OCI-LY1 (cell line): Measurements from ENCODE around the gene CCDC91.
"Not testable (repeated sequence)": the region's sequence is repeated elsewhere in the genome, so short reads cannot be mapped to it uniquely, and the experiment has no call there.

ENCODE experiments used
- H2AFZ ChIP-seq: fragments of 200-600 bp; sonication (generic), shearing (Covaris generic); 2 replicates; pipeline ENCODE4 v1.6.0; 2014; ENCODE audit warnings: antibody characterized with exemption, mild to moderate bottlenecking, low read length
- H3F3A ChIP-seq: fragments of 200-600 bp; sonication (generic), shearing (Covaris generic); 2 replicates; pipeline ENCODE4 v1.6.0; 2014; ENCODE audit warnings: mild to moderate bottlenecking, antibody characterized with exemption, low read length, moderate library complexity; ENCODE audit not compliant: insufficient read depth
- H3K27ac ChIP-seq: fragments of 200-600 bp; sonication (generic); 2 replicates; pipeline ENCODE4 v1.5.1; 2014; ENCODE audit warnings: low read length, mixed run types, mild to moderate bottlenecking, low read depth; ENCODE audit not compliant: poor library complexity, severe bottlenecking
- H3K27me3 ChIP-seq: fragments of 200-600 bp; sonication (generic); 2 replicates; pipeline ENCODE4 v1.6.0; 2014; ENCODE audit warnings: antibody characterized with exemption, mild to moderate bottlenecking, low read length, moderate library complexity; ENCODE audit not compliant: insufficient read depth
- H3K36me3 ChIP-seq: fragments of 200-600 bp; sonication (generic); 2 replicates; pipeline ENCODE4 v1.6.1; 2014; ENCODE audit warnings: mild to moderate bottlenecking, antibody characterized with exemption, low read length, moderate library complexity, mixed read lengths; ENCODE audit not compliant: insufficient read depth
- H3K4me1 ChIP-seq: fragments of 200-600 bp; sonication (generic); 2 replicates; pipeline ENCODE4 v1.5.1; 2014; ENCODE audit warnings: mild to moderate bottlenecking, low read length, moderate library complexity; ENCODE audit not compliant: insufficient read depth, severe bottlenecking
- H3K4me2 ChIP-seq: fragments of 200-600 bp; sonication (generic), shearing (Covaris generic); 2 replicates; pipeline ENCODE4 v1.6.1; 2014; ENCODE audit warnings: low read length
- H3K4me3 ChIP-seq: fragments of 200-600 bp; sonication (generic); 2 replicates; pipeline ENCODE4 v1.5.1; 2014; ENCODE audit warnings: low read length, low read depth, mild to moderate bottlenecking, mixed read lengths; ENCODE audit not compliant: poor library complexity, severe bottlenecking
- H3K79me2 ChIP-seq: fragments of 200-600 bp; shearing (Covaris generic); 2 replicates; pipeline ENCODE4 v1.6.1; 2016; ENCODE audit warnings: mixed run types, low read length, mixed read lengths; ENCODE audit not compliant: insufficient read depth
- H3K9ac ChIP-seq: fragments of 200-600 bp; sonication (generic), shearing (Covaris generic); 2 replicates; pipeline ENCODE4 v1.6.1; 2014; ENCODE audit warnings: mild to moderate bottlenecking, low read length, mixed read lengths
- H3K9me2 ChIP-seq: fragments of 200-600 bp; sonication (generic), shearing (Covaris generic); 2 replicates; pipeline ENCODE4 v1.6.1; 2014; ENCODE audit warnings: low read depth, mild to moderate bottlenecking, low read length, mixed read lengths
- H3K9me3 ChIP-seq: fragments of 200-600 bp; shearing (Covaris generic); 2 replicates; pipeline ENCODE4 v1.6.1; 2014; ENCODE audit warnings: low read length, mixed read lengths
- H4K20me1 ChIP-seq: fragments of 200-600 bp; sonication (generic), shearing (Covaris generic); 2 replicates; pipeline ENCODE4 v1.6.0; 2016; ENCODE audit warnings: mild to moderate bottlenecking, low read length; ENCODE audit not compliant: insufficient read depth
- EZH2 ChIP-seq: fragments of 200-600 bp; sonication (generic), shearing (Covaris generic); IDR thresholded peaks from 2 replicates; pipeline ENCODE4 v1.8.0; 2017; ENCODE audit warnings: borderline replicate concordance, mixed run types, mild to moderate bottlenecking, antibody characterized with exemption, low read length, moderate library complexity, mixed read lengths
- TF ChIP-seq, protein P1 (sequence below): fragments of 200-600 bp; sonication (generic), shearing (Covaris generic); IDR thresholded peaks from 2 replicates; pipeline ENCODE4 v1.5.1; 2017; ENCODE audit warnings: mild to moderate bottlenecking, antibody characterized with exemption, low read length, moderate library complexity, mixed read lengths

Gene CCDC91

DNA sequence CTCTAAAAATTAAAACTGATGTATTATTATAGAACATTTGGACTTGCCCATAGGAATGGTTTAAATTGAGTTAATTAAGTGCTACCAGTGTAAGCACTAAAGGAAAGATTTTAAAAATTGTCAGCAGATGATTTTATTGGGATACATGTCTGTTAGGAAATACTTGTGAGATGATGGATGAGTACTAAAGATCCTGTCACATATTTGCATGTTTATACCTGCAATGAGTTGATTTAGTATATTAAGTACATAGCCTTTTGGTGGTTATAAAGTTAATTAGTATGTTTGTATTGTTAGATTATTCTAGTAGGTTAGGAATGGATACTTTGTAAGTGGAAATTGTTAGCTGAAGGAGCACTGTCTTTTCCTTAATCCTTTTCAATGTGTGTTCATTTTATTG is 67.2 kb downstream of the CCDC91 start:
- no peak overlapping the region for H2AFZ ChIP-seq
- no peaks in the 10 kb centered on the region for H4K20me1 ChIP-seq
- no peaks in the 10 kb centered on the region for H3K4me1 ChIP-seq
- peaks cover 14% of the 10 kb centered on the region for H3K79me2 ChIP-seq
- no peaks in the 10 kb centered on the region for H3K9me3 ChIP-seq
- H3F3A ChIP-seq, result no peaks in the 10 kb centered on the region
- H3K27me3 ChIP-seq, result no peaks in the 10 kb centered on the region
- no peaks in the 10 kb centered on the region for H3K9me2 ChIP-seq
- no peak for TF ChIP-seq EZH2
- TF ChIP-seq, protein P1, sequence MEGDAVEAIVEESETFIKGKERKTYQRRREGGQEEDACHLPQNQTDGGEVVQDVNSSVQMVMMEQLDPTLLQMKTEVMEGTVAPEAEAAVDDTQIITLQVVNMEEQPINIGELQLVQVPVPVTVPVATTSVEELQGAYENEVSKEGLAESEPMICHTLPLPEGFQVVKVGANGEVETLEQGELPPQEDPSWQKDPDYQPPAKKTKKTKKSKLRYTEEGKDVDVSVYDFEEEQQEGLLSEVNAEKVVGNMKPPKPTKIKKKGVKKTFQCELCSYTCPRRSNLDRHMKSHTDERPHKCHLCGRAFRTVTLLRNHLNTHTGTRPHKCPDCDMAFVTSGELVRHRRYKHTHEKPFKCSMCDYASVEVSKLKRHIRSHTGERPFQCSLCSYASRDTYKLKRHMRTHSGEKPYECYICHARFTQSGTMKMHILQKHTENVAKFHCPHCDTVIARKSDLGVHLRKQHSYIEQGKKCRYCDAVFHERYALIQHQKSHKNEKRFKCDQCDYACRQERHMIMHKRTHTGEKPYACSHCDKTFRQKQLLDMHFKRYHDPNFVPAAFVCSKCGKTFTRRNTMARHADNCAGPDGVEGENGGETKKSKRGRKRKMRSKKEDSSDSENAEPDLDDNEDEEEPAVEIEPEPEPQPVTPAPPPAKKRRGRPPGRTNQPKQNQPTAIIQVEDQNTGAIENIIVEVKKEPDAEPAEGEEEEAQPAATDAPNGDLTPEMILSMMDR, result no peak
- H3K4me2 ChIP-seq, result no peak overlapping the region
- H3K36me3 ChIP-seq, result peaks cover 3% of the 10 kb centered on the region; the same call in 1 of the 2 replicates
- H3K9ac ChIP-seq, result no peak overlapping the region
- H3K27ac ChIP-seq, result no peak overlapping the region
- no peak overlapping the region for H3K4me3 ChIP-seq

DNA sequence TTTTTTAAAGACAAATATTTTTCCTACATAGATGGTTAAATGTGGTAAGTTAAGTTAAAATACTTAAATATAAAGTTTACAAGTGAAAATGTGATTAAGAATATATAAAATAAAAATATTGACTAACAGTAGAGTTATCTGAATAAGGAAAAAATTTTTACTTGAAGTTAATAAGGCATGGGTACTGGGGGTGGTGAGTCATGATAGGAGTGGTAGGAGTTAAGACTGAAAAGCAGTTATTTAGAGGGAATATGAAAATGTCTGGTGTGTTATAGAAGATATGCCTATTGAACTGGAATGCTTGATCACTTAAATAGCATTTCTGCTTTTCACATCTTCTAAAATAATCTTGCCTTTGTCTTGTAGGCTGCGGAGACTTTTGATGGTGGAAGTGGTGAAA is 68.7 kb downstream of the CCDC91 start:
- Histone ChIP-seq H4K20me1 (no peaks in the 10 kb centered on the region), H3K27me3 (no peaks in the 10 kb centered on the region), H3K27ac (no peak overlapping the region), H3K36me3 (peaks cover 3% of the 10 kb centered on the region; the same call in 1 of the 2 replicates), H3F3A (no peaks in the 10 kb centered on the region), H3K9ac (no peak overlapping the region), H3K4me2 (no peak overlapping the region), H2AFZ (no peak overlapping the region), H3K9me2 (no peaks in the 10 kb centered on the region), H3K9me3 (no peaks in the 10 kb centered on the region), H3K4me3 (no peak overlapping the region), H3K79me2 (peaks cover 5% of the 10 kb centered on the region), H3K4me1 (no peaks in the 10 kb centered on the region)
- TF ChIP-seq, protein P1, result no peak
- TF ChIP-seq EZH2, result no peak

DNA sequence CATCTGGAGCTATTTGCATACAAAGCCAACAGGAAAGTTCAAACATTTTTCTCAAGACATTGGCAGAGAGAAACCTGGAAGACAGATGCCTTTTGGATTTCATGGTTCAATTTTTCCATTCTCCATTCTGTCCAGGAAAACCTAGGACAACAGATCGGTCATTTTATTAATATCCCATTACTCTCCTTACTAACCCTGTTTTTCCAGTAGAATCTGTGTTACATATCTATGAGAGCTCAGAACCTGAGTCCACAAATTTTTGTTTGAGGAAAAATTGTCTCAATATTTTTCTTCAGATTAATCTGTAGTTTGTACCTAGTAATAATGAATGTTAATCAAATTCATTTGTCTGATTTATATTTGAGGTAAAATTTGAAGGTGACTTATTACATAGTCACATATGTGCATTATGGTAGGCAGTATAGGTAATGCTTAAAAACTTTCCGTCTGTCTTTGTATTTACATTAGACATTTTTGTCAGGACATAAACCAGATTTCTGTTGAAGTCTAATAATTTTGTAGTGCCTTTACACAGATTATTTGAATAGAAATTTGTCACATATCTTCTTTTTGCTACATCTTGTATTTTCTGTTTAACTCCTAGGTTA is 75.3 kb downstream of the CCDC91 start:
- Histone ChIP-seq H4K20me1 (no peaks in the 10 kb centered on the region), H3K79me2 (no peaks in the 10 kb centered on the region), H3K27me3 (no peaks in the 10 kb centered on the region), H3K36me3 (peaks cover 6% of the 10 kb centered on the region), H3F3A (peaks cover 5% of the 10 kb centered on the region; the same call in 1 of the 2 replicates), H3K9me3 (0 out of 2 replicates have a peak, but pooled peaks cover under 1% of the 10 kb centered on the region), H3K9me2 (no peaks in the 10 kb centered on the region), H2AFZ (no peak overlapping the region), H3K4me3 (no peak overlapping the region), H3K4me1 (no peaks in the 10 kb centered on the region), H3K4me2 (no peak overlapping the region), H3K9ac (no peak overlapping the region), H3K27ac (no peak overlapping the region)
- TF ChIP-seq, protein P1, result no peak
- TF ChIP-seq EZH2, result no peak

DNA sequence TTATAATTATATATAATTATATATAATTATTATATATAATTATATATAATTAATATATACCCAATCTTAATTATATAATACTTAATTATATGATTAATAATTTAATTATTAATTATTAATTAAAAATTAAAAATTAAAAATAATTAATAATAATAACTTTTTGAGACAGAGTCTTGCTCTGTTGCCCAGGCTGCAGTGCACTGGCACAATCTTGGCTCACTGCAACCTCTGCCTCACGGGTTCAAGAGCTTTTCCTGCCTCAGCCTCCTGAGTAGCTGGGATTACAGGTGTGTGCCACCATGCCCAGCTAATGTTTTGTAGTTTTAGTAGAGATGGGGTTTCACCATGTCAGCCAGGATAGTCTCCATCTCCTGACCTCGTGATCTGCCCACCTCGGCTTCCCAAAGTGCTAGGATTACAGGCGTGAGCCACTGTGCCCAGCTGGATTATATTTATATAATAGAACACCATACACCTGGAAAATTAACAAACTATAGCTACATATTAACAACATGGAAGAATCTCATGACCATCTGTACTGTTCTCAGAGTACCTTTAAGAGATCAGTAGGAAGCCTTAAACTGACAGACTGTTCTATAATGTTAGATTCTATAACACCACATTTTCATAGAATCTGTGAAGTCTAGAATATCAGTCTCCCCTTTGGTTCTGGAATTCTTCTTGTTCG is 77.8 kb downstream of the CCDC91 start:
- H3K79me2 ChIP-seq, H3K9me2 ChIP-seq, H3K36me3 ChIP-seq, H3K4me2 ChIP-seq, H3K27ac ChIP-seq, H3K27me3 ChIP-seq, H2AFZ ChIP-seq, H4K20me1 ChIP-seq, H3F3A ChIP-seq, H3K4me1 ChIP-seq, H3K9me3 ChIP-seq, H3K9ac ChIP-seq, H3K4me3 ChIP-seq: not testable (repeated sequence)
